NCI-H524 (cell line): Measurements from ENCODE around the gene ERCC1.

Experiments
- DNase-seq, 2 experiments: peaks; one replicate each; lab custom pipeline; 2025; lab: John Stamatoyannopoulos, UW

Gene ERCC1

GRCh38 chr19:45405435-45406225 lies 18.1 kb downstream of the ERCC1 start:
- peak; percentile 77 to 88 for DNase-seq

- peak in 1 of 2 experiments; percentile 43 for DNase-seq
Observed at GRCh38 chr19:45404557-45405434, 18.9 kb downstream of the ERCC1 start, which contains the start of gene PPP1R13L. TSS of gene PPP1R13L (minus strand) at chr19:45405069. CDS start at chr19:45398318, 6,751 bp downstream.

GRCh38 chr19:45403781-45404556 lies 19.7 kb downstream of the ERCC1 start:
- peak in 1 of 2 experiments; percentile 18 for DNase-seq

GRCh38 chr19:45403272-45403671 lies 20.4 kb downstream of the ERCC1 start:
- DNase-seq: no peak

- no peak for DNase-seq
Observed at GRCh38 chr19:45402298-45403061, 21.2 kb downstream of the ERCC1 start.

- DNase-seq: no peak
Observed at GRCh38 chr19:45401815-45402214, 21.9 kb downstream of the ERCC1 start.

GRCh38 chr19:45400192-45400591 lies 23.5 kb downstream of the ERCC1 start:
- DNase-seq: no peak

GRCh38 chr19:45395821-45396617 lies 27.7 kb downstream of the ERCC1 start:
- no peak for DNase-seq

- DNase-seq: no peak
Observed at GRCh38 chr19:45391871-45392665, 31.6 kb downstream of the ERCC1 start.

GRCh38 chr19:45391346-45391745 lies 32.4 kb downstream of the ERCC1 start:
- DNase-seq: peak in 1 of 2 experiments; percentile 9

GRCh38 chr19:45385392-45386221 lies 38.1 kb downstream of the ERCC1 start:
- DNase-seq: peak in 1 of 2 experiments; percentile 34

- DNase-seq: no peak
Observed at GRCh38 chr19:45382426-45382825, 41.3 kb downstream of the ERCC1 start.

- DNase-seq: no peak
Observed at GRCh38 chr19:45380107-45380506, 43.6 kb downstream of the ERCC1 start.

- no peak for DNase-seq
Observed at GRCh38 chr19:45376045-45376724, 47.5 kb downstream of the ERCC1 start.

GRCh38 chr19:45370410-45371204 lies 53.1 kb downstream of the ERCC1 start, which contains the start of gene ERCC2:
TSS of gene ERCC2 (minus strand) at chr19:45370573. CDS start at chr19:45370540, 33 bp downstream.
- peak; percentile 96 to 97 for DNase-seq

- no peak for DNase-seq
Observed at GRCh38 chr19:45368737-45369340, 54.9 kb downstream of the ERCC1 start.

GRCh38 chr19:45368127-45368526 lies 55.6 kb downstream of the ERCC1 start:
- DNase-seq: no peak
